Esophagus (tissue), 2 donors: ENCODE data around the gene WFIKKN2. TPM values are rescaled to one million over a fixed set of nuclear protein-coding genes. Genes with fewer than 3 reads are reported as not detected.
"Not testable (repeated sequence)": the region's sequence is repeated elsewhere in the genome, so short reads cannot be mapped to it uniquely, and the experiment has no call there.

Experiments
- H3K27ac ChIP-seq, 2 donors: one replicate each; pipeline ENCODE4 v1.5.1; 2013; ENCODE audit warnings: low read depth in 2 of 2, mild to moderate bottlenecking in 2 of 2, inconsistent platforms in 1 of 2, low read length in 1 of 2, moderate library complexity in 1 of 2
- H3K27me3 ChIP-seq, 2 donors: one replicate each; pipeline ENCODE4 v1.6.1; 2013; ENCODE audit warnings: low read length in 2 of 2, control low read depth in 1 of 2, mild to moderate bottlenecking in 1 of 2; ENCODE audit not compliant: insufficient read depth in 2 of 2, control insufficient read depth in 1 of 2
- H3K36me3 ChIP-seq, 2 donors: one replicate each; pipeline ENCODE4 v1.6.1; 2013; ENCODE audit warnings: low read length in 1 of 2; ENCODE audit not compliant: control insufficient read depth in 2 of 2, insufficient read depth in 2 of 2
- H3K4me1 ChIP-seq, 2 donors: one replicate each; pipeline ENCODE4 v1.6.1; 2013; ENCODE audit warnings: low read length in 1 of 2; ENCODE audit not compliant: control insufficient read depth in 2 of 2, insufficient read depth in 2 of 2
- H3K4me3 ChIP-seq, 2 donors: one replicate each; pipeline ENCODE4 v1.5.1; 2013; ENCODE audit warnings: low read length in 2 of 2, mild to moderate bottlenecking in 2 of 2, low read depth in 1 of 2, moderate library complexity in 1 of 2
- H3K9me3 ChIP-seq, 2 donors: one replicate each; pipeline ENCODE4 v1.6.1; 2013; ENCODE audit warnings: mild to moderate bottlenecking in 2 of 2, low read depth in 1 of 2, low read length in 1 of 2, moderate library complexity in 1 of 2; ENCODE audit not compliant: control insufficient read depth in 2 of 2, insufficient read depth in 1 of 2
- WGBS, 2 donors: extraction: QIAGEN DNeasy Blood & Tissue Kit; methylation state at CpG; one replicate each; pipeline ENCODE4 v1.1.7; 2013; 5-methylcytosine and 5-hydroxymethylcytosine counted together
- polyA plus RNA-seq, 2 donors: library from polyadenylated mRNA; stranded (reverse); fragments of 200-250 nt; gene quantifications; one replicate each; pipeline ENCODE4 v1.2.3, GENCODE V29; 2013
- donor health status: healthy with polysubstance abuse.
- donor health status: Bipolar disorder and iron deficiency.

The WFIKKN2 gene
- polyA plus RNA-seq, 2 donors = 0.02 to 0.04 TPM

DNA sequence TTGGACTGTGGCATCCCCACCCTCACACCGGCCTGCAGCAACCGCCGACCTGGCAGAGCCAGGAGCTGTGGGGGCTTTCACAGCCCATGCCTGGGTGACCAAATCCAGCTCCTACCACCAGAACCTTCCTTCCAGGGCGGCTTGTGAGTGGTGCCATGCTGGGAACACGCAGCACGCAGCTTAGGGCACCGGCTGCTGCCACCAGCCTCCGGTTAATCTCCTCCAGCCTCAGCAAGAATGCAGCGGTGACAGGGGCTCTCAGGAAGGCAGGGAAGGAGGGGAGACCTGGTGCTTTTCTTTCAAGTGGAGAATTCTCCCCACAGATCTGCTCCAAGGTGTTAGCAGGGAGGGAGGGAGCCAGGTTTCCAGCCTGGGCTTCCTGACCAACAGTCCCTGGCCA, 35.8 kb upstream of the WFIKKN2 start:
- peaks cover 3 to 13% of the 10 kb centered on the region in 2 donors for H3K4me1 ChIP-seq
- H3K4me3 ChIP-seq = no peak overlapping the region
- no peaks in the 10 kb centered on the region for H3K9me3 ChIP-seq
- no peaks in the 10 kb centered on the region for H3K36me3 ChIP-seq
- H3K27ac ChIP-seq = peak overlapping the region; percentile 21 to 33
- H3K27me3 ChIP-seq = no peaks in the 10 kb centered on the region
- 67 to 75% methylated on average over 9 of the region's 9 CpGs for WGBS, 2 donors

DNA sequence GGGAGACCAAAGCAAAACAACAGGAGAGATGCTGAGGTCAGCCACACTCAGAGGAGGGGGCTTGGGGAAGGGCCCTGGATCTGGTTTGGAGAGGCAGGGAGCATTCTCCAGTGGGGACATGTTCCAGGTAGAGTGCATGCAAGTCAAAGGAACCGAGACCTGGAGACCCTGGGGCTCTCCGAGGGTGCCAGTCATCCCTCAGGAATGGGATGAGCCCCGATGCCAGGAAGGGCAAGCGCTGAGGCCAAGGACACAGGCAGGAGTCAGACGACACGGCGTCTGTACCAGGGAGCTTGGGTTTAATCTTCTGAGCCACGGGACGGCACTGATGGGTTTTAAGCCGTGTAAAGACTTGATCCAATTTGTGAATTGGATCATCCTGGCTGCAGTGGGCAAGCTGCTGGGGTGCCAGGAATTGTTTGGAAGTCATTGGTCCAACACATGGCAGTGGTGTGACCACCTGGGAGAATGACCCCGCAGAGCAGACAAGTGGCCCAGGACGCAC, 35.1 kb upstream of the WFIKKN2 start:
- H3K4me1 ChIP-seq = peaks cover 3 to 13% of the 10 kb centered on the region in 2 donors
- WGBS, 2 donors = 66 to 70% methylated on average over 12 of the region's 12 CpGs

DNA sequence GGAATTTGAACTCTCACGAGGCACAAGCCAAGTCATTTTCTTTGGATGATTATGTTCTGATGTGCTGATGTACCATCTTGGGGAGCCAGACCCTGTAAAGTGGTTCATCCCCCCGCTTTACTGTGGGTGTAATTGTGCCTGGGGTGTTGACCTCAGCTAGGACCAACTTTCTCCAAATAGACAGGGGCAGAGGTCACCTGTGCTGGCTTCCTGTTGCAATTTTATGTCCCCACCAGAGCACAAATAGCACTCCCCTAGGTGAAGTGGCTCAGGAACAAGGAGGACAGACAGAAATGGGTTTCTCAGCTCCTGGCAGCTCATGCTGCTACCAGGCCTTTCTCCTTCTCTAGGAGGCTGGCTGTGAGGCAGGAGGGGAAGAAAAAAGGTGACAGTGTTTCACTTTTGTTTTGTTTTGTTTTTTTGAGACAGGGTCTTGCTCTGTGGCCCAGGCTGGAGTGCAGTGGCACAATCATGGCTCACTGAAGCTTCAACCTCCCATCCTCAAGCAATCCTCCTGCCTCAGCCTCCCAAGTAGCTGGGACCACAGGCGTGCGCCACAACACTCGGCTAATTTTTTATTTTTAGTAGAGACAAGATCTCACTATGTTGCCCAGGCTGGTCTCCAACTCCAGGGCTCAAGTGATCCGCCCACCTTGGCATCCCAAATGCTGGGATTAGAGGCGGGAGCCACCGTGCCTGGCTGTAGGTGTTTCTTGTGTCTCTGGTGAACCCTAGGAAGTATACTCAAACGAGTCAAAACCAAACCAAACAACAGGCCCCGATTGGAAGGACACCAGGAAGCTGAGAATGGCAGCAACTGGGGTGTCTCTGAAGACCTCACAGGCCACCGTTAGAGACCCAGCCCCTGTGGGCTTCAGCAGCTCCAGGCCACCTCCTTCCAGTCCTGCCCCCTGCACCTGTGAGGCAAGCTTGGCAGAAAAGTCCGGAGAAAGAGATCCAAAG, 32.5 kb upstream of the WFIKKN2 start:
- WGBS, 2 donors = 57 to 66% methylated on average over 12 of the region's 12 CpGs
- Histone ChIP-seq H3K4me3 (no peak overlapping the region), H3K36me3 (no peaks in the 10 kb centered on the region), H3K9me3 (no peaks in the 10 kb centered on the region), H3K4me1 (peaks cover 8 to 15% of the 10 kb centered on the region in 2 donors), H3K27ac (peak overlapping the region in 1 of 2 donors; percentile 50), H3K27me3 (no peaks in the 10 kb centered on the region)

More for the DNA sequence above, 35.1 kb upstream of the WFIKKN2 start:
- Histone ChIP-seq H3K4me3 (no peak overlapping the region), H3K27me3 (no peaks in the 10 kb centered on the region), H3K36me3 (no peaks in the 10 kb centered on the region), H3K27ac (no peak overlapping the region), H3K9me3 (no peaks in the 10 kb centered on the region)

DNA sequence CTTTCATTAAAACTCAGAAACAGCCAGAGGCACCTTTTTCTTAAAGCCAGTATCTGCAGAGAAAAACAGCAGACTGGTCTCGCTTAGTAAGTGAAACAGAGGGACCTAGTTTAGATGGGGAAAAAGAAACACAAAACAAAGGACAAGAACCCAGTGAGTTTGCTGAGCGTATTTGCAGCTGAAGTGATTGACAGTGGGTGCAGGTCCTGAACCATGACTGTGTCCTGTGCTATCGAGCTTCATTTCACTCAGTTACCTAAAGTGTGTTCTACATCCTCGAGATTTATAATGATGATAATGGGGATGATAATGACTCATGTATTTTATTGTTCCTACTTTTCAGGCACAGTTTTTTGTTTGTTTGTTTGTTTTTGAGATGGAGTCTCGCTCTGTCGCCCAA, 31.7 kb upstream of the WFIKKN2 start:
- H3K27me3 ChIP-seq = no peaks in the 10 kb centered on the region
- H3K27ac ChIP-seq = no peak overlapping the region
- no peaks in the 10 kb centered on the region for H3K9me3 ChIP-seq
- WGBS, 2 donors = 66 to 69% methylated on average over 6 of the region's 6 CpGs
- H3K4me3 ChIP-seq = no peak overlapping the region
- H3K4me1 ChIP-seq = peaks cover 8 to 11% of the 10 kb centered on the region in 2 donors
- H3K36me3 ChIP-seq = no peaks in the 10 kb centered on the region

DNA sequence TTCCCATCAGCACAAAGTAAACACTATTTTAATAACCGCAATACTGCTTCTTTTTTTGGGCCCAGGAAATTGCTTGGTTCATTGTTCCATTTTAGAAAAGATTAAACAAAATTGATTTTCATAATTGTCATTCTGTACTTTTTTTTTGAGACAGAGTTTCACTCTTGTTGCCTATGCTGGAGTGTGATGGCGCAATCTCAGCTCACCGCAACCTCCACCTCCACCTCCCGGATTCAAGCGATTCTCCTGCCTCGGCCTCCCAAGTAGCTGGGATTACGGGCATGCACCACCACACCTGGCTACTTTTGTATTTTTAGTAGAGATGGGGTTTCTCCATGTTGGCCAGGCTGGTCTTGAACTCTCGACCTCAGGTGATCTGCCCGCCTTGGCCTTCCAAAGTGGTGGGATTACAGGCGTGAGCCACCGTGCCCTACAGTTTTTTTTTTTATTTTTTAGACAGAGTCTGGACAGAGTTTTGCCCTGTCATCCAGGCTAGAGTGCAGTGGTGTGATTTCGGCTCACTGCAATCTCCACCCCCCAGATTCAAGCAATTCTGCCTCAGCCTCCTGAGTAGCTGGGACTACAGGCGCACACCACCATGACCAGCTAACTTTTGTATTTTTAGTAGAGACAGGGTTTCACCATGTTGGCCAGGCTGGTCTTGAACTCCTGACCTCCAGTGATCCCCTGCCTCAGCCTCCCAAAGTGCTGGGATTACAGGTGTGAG, 30.5 kb upstream of the WFIKKN2 start:
- not testable (repeated sequence) for H3K4me1 ChIP-seq, H3K36me3 ChIP-seq, H3K4me3 ChIP-seq, H3K27ac ChIP-seq, H3K27me3 ChIP-seq, H3K9me3 ChIP-seq
- WGBS, 2 donors = 93 to 94% methylated on average over 13 of the region's 13 CpGs

DNA sequence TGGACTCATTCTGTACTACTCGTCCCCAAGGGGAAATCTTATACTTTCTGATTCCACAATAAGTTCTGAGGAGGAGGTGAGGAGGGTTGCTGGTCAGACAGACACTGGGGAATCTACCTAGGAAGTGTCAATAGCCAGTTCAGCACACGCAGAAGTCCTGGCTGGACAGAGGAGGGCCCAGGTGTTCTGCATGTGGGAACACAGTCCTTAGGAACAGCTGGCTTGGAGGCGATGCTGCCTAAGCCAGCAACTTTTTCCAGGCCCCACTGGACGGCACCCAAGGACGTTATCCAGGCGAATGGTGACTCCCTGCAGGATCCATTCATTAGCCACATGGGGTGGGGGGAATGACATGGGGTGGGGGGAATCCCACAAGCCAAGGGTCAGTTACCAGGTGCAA, 29.9 kb upstream of the WFIKKN2 start:
- no peak overlapping the region for H3K27ac ChIP-seq
- H3K27me3 ChIP-seq = no peaks in the 10 kb centered on the region
- peaks cover 5 to 6% of the 10 kb centered on the region in 2 donors for H3K4me1 ChIP-seq
- no peaks in the 10 kb centered on the region for H3K9me3 ChIP-seq
- WGBS, 2 donors = 52 to 55% methylated on average over 6 of the region's 6 CpGs
- no peaks in the 10 kb centered on the region for H3K36me3 ChIP-seq
- H3K4me3 ChIP-seq = no peak overlapping the region

DNA sequence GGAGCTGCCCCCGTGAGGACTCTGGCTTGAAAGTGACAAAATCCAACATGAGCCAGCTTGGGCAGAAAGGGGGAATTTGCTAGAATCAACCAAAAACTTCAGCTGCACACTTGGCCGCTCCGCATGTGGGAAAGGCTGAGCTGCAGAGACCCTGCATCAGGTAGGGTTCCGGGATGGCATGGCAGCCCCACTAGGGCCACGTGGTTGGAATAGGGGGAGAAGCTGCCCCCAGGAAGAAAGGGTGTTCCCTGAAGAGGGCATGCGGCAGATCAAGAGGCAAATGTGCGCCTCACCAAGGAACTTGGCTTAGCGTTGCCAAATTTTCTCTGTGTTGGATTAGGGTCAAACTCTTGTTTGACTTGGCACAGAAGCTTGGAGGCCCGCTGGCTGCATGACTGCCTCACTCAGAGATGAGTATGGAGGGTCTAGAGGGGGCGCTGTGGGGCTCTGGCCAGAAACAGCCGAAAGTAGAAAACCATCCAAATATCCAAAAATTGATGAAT, 29.2 kb upstream of the WFIKKN2 start:
- Histone ChIP-seq H3K4me1 (peaks cover 2 to 5% of the 10 kb centered on the region in 2 donors), H3K27me3 (no peaks in the 10 kb centered on the region), H3K9me3 (no peaks in the 10 kb centered on the region), H3K27ac (peak overlapping the region in 1 of 2 donors; percentile 20), H3K36me3 (no peaks in the 10 kb centered on the region), H3K4me3 (no peak overlapping the region)
- 46 to 48% methylated on average over 11 of the region's 11 CpGs for WGBS, 2 donors

DNA sequence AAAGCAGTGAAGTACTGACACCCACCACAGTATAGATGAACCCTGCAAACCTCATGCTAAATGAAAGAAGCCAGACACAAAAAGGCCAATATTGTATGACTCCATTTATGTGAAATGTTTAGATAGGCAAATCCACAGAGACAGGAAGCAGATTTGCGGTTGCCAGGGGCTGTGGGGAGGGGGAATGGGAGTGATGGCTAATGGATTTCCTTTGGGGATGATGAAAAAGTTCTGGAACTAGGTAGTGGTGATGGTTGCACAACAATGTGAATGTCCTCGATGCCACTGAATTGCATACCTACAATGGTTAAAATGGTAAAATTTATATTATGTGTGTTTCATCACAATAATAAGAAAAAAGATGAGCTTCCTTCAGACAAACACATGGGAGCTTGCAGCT, 28.4 kb upstream of the WFIKKN2 start:
- H3K36me3 ChIP-seq = no peaks in the 10 kb centered on the region
- H3K9me3 ChIP-seq = no peaks in the 10 kb centered on the region
- WGBS, 2 donors = 71 to 73% methylated on average over 2 of the region's 2 CpGs
- H3K27me3 ChIP-seq = no peaks in the 10 kb centered on the region
- no peak overlapping the region for H3K27ac ChIP-seq
- no peak overlapping the region for H3K4me3 ChIP-seq
- H3K4me1 ChIP-seq = peaks cover 2 to 5% of the 10 kb centered on the region in 2 donors

DNA sequence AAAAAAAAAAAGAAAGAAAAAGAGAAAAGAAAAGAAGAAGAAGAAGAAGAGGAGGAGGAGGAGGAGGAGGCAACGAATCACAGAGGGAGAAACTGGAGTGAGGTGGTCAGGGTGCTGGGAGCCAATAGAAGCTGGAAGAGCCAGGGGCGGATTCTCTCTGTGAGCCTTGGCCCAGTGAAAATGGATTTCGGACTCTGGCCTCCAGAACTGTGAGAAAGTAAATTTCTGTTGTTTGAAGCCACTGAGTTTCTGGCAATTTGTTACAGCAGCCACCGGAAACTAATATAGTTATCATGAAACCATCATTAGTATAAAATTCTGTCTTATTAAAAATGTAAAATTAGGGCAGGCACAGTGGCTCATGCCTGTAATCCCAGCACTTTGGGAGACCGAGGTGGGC, 27.7 kb upstream of the WFIKKN2 start:
- Histone ChIP-seq H3K36me3 (no peaks in the 10 kb centered on the region), H3K9me3 (no peaks in the 10 kb centered on the region), H3K27ac (no peak overlapping the region), H3K4me3 (no peak overlapping the region), H3K4me1 (peaks cover 2 to 5% of the 10 kb centered on the region in 2 donors), H3K27me3 (no peaks in the 10 kb centered on the region)
- 82 to 90% methylated on average over 5 of the region's 5 CpGs for WGBS, 2 donors
